H1 (cell line): ENCODE results near the gene KLK6. TPM values are rescaled to one million over a fixed set of nuclear protein-coding genes. Genes with fewer than 3 reads are reported as not detected.

Source experiments
- CTCF ChIA-PET: fragments of 300-600 bp; sonication (Branson Sonifier 250); formaldehyde crosslinking; loops from one replicate; lab custom pipeline; 2021; ENCODE audit not compliant: partially characterized antibody; lab: Charles Lee
- POLR2A ChIA-PET: fragments of 300-600 bp; sonication (Branson Sonifier 250); formaldehyde crosslinking; loops from one replicate; lab custom pipeline; 2021; ENCODE audit warnings: inconsistent platforms; ENCODE audit not compliant: partially characterized antibody; lab: Charles Lee
- DNase-seq, 2 experiments: peaks; one replicate each; pipeline versions ENCODE4 v3.0.0 to v3.0.0-alpha.2; 2010 to 2022; ENCODE audit warnings: low spot score in 2 of 2, low read depth in 1 of 2, mixed read lengths in 1 of 2
- FAIRE-seq: peaks from 2 replicates; lab custom pipeline; 2011; peaks lifted over from hg19 to GRCh38; lab: Jason Lieb, UNC
- H2AFZ ChIP-seq: 2 replicates; pipeline ENCODE4 v1.8.1; 2012; ENCODE audit warnings: low read length, inconsistent platforms
- H2AK5ac ChIP-seq: 2 replicates; pipeline ENCODE4 v1.6.1; 2013; ENCODE audit warnings: low read depth, low read length
- H2BK120ac ChIP-seq: replicated peaks from 2 replicates; pipeline ENCODE3; 2013; ENCODE audit warnings: low read depth, low read length, inconsistent platforms
- H2BK12ac ChIP-seq: 2 replicates; pipeline ENCODE4 v1.6.1; 2013; ENCODE audit warnings: low read depth, low read length
- H2BK15ac ChIP-seq: 2 replicates; pipeline ENCODE4 v1.6.1; 2013; ENCODE audit warnings: low read length
- H2BK20ac ChIP-seq: 2 replicates; pipeline ENCODE4 v1.6.1; 2013; ENCODE audit warnings: low read length
- H2BK5ac ChIP-seq: 2 replicates; pipeline ENCODE4 v1.6.1; 2013; ENCODE audit warnings: low read depth, low read length
- H3K14ac ChIP-seq: 2 replicates; pipeline ENCODE4 v1.6.1; 2013; ENCODE audit warnings: inconsistent platforms; ENCODE audit not compliant: insufficient read length
- H3K18ac ChIP-seq: 2 replicates; pipeline ENCODE4 v1.6.1; 2013; ENCODE audit warnings: low read length; ENCODE audit errors: extremely low read depth
- H3K23ac ChIP-seq: 2 replicates; pipeline ENCODE4 v1.6.1; 2013; ENCODE audit warnings: inconsistent platforms; ENCODE audit not compliant: insufficient read length
- H3K23me2 ChIP-seq: 2 replicates; pipeline ENCODE4 v1.6.1; 2013; ENCODE audit warnings: low read depth, low read length
- H3K27ac ChIP-seq: 2 replicates; pipeline ENCODE4 v1.6.1; 2011; ENCODE audit warnings: low read depth, low read length, inconsistent platforms
- H3K27me3 ChIP-seq, 4 experiments: replicated peaks in 1 of 4; 1 replicate in 1 of 4; 2 replicates in 3 of 4; pipeline versions ENCODE4 v1.6.1 to v1.8.1; 2011 to 2013; ENCODE audit warnings: low read length in 3 of 4, mild to moderate bottlenecking in 3 of 4, inconsistent platforms in 2 of 4, mixed read lengths in 2 of 4, moderate library complexity in 1 of 4; ENCODE audit not compliant: control insufficient read depth in 3 of 4, insufficient read depth in 3 of 4; ENCODE audit errors: extremely low read depth in 1 of 4
- H3K36me3 ChIP-seq, 4 experiments: 2 replicates each; pipeline versions ENCODE4 v1.6.1 to v1.8.1; 2011 to 2013; ENCODE audit warnings: mild to moderate bottlenecking in 4 of 4, low read length in 3 of 4, moderate library complexity in 2 of 4, control low read depth in 1 of 4, inconsistent platforms in 1 of 4; ENCODE audit not compliant: insufficient read depth in 4 of 4, control insufficient read depth in 2 of 4
- H3K4ac ChIP-seq: replicated peaks from 2 replicates; pipeline ENCODE3; 2013; ENCODE audit warnings: low read length, low read depth, mixed read lengths, inconsistent platforms; ENCODE audit not compliant: insufficient read length
- H3K4me1 ChIP-seq, 4 experiments: replicated peaks in 1 of 4; 1 replicate in 1 of 4; 2 replicates in 3 of 4; pipeline versions ENCODE4 v1.6.1 to v1.8.1; 2011 to 2013; ENCODE audit warnings: low read length in 3 of 4, inconsistent platforms in 2 of 4, mixed read lengths in 1 of 4; ENCODE audit not compliant: insufficient read depth in 4 of 4, control insufficient read depth in 3 of 4
- H3K4me2 ChIP-seq, 2 experiments: 2 replicates each; pipeline versions ENCODE4 v1.6.1 to v1.8.1; 2011 to 2013; ENCODE audit warnings: low read depth in 2 of 2, low read length in 2 of 2, control low read depth in 1 of 2, inconsistent platforms in 1 of 2, mild to moderate bottlenecking in 1 of 2; ENCODE audit not compliant: insufficient read depth in 1 of 2
- H3K4me3 ChIP-seq, 4 experiments: fragments of 200-600, 300-600 bp in 1 of 4; sonication (generic), shearing (Covaris generic), sonication (Bioruptor Twin) in 1 of 4; 2 replicates each; pipeline versions ENCODE4 v1.5.1 to v1.8.1; 2011 to 2016; ENCODE audit warnings: low read length in 4 of 4, low read depth in 3 of 4, control low read depth in 2 of 4, inconsistent platforms in 2 of 4, mild to moderate bottlenecking in 2 of 4, mixed read lengths in 1 of 4, moderate library complexity in 1 of 4; ENCODE audit not compliant: insufficient read depth in 2 of 4; ENCODE audit errors: extremely low read depth in 1 of 4
- H3K56ac ChIP-seq: replicated peaks from 2 replicates; pipeline ENCODE3; 2013; ENCODE audit warnings: low read depth, mild to moderate bottlenecking, mixed read lengths, low read length, inconsistent platforms; ENCODE audit not compliant: insufficient read length
- H3K79me1 ChIP-seq: 2 replicates; pipeline ENCODE4 v1.6.1; 2013; ENCODE audit warnings: low read depth, low read length, control low read depth
- H3K79me2 ChIP-seq, 2 experiments: 2 replicates each; pipeline versions ENCODE4 v1.6.1 to v1.8.1; 2012 to 2013; ENCODE audit warnings: low read length in 2 of 2, mild to moderate bottlenecking in 2 of 2, inconsistent platforms in 1 of 2; ENCODE audit not compliant: insufficient read depth in 2 of 2, control insufficient read depth in 1 of 2
- H3K9ac ChIP-seq, 4 experiments: replicated peaks in 1 of 4; 1 replicate in 1 of 4; 2 replicates in 3 of 4; pipeline versions ENCODE4 v1.6.1 to v1.8.1; 2011 to 2013; ENCODE audit warnings: low read depth in 3 of 4, low read length in 3 of 4, control low read depth in 2 of 4, mild to moderate bottlenecking in 2 of 4, moderate library complexity in 2 of 4, inconsistent platforms in 1 of 4; ENCODE audit errors: extremely low read depth in 1 of 4
- H3K9me3 ChIP-seq, 2 experiments: 2 replicates each; pipeline versions ENCODE4 v1.6.1 to v1.8.1; 2012 to 2013; ENCODE audit warnings: mild to moderate bottlenecking in 2 of 2, moderate library complexity in 2 of 2, control low read depth in 1 of 2, inconsistent platforms in 1 of 2, low read depth in 1 of 2, low read length in 1 of 2, mixed read lengths in 1 of 2; ENCODE audit not compliant: insufficient read depth in 2 of 2
- H4K20me1 ChIP-seq, 2 experiments: replicated peaks in 1 of 2; 2 replicates each; pipeline versions ENCODE3 to v1.8.1; 2011 to 2013; ENCODE audit warnings: inconsistent platforms in 2 of 2, low read length in 2 of 2, mild to moderate bottlenecking in 1 of 2; ENCODE audit not compliant: insufficient read depth in 2 of 2, control insufficient read depth in 1 of 2
- H4K5ac ChIP-seq: 2 replicates; pipeline ENCODE4 v1.6.1; 2013; ENCODE audit warnings: low read length, low read depth, mixed read lengths, inconsistent platforms; ENCODE audit not compliant: insufficient read length
- H4K8ac ChIP-seq: 2 replicates; pipeline ENCODE4 v1.8.0; 2013; ENCODE audit warnings: mild to moderate bottlenecking, moderate library complexity, low read length, inconsistent platforms; ENCODE audit not compliant: insufficient read depth; ENCODE audit errors: extremely low read depth
- H4K91ac ChIP-seq: replicated peaks from 2 replicates; pipeline ENCODE3; 2013; ENCODE audit warnings: low read length, mixed read lengths, inconsistent platforms; ENCODE audit not compliant: insufficient read length
- BRCA1 ChIP-seq: IDR thresholded peaks from 2 replicates; pipeline ENCODE4 v1.6.1; 2012; ENCODE audit warnings: low read depth, low read length, improper control_type of control experiment
- CTBP2 ChIP-seq: IDR thresholded peaks from 2 replicates; pipeline ENCODE4 v1.7.0; 2011; ENCODE audit warnings: borderline replicate concordance, mild to moderate bottlenecking, moderate library complexity, mixed read lengths, low read length; ENCODE audit not compliant: insufficient read depth, insufficient read length
- EGR1 ChIP-seq: IDR thresholded peaks from 2 replicates; pipeline ENCODE4 v1.6.1; 2011; ENCODE audit warnings: low read depth, low read length, borderline replicate concordance
- JUND ChIP-seq: IDR thresholded peaks from 2 replicates; pipeline ENCODE4 v1.6.1; 2011; ENCODE audit warnings: mild to moderate bottlenecking, improper control_type of control experiment, low read length
- MAFK ChIP-seq: IDR thresholded peaks from 2 replicates; pipeline ENCODE4 v1.6.1; 2012; ENCODE audit warnings: low read depth, mild to moderate bottlenecking, improper control_type of control experiment, low read length
- POLR2AphosphoS5 ChIP-seq: IDR thresholded peaks from 2 replicates; pipeline ENCODE4 v1.6.1; 2011; ENCODE audit warnings: low read depth, low read length
- RBBP5 ChIP-seq: IDR thresholded peaks from 2 replicates; pipeline ENCODE4 v1.7.1; 2012; ENCODE audit warnings: low read depth, mild to moderate bottlenecking, inconsistent platforms, low read length, moderate library complexity, borderline replicate concordance
- SP1 ChIP-seq: IDR thresholded peaks from 2 replicates; pipeline ENCODE4 v1.6.1; 2011; ENCODE audit warnings: low read depth, low read length
- SRF ChIP-seq: IDR thresholded peaks from 2 replicates; pipeline ENCODE4 v1.6.1; 2011; ENCODE audit warnings: mild to moderate bottlenecking, low read depth, low read length, moderate library complexity
- WGBS, 2 experiments: shearing (Covaris generic) in 1 of 2; methylation state at CpG; one replicate each; pipeline versions ENCODE4 v1.1.6 to v1.1.7; 2013 to 2015; ENCODE audit warnings: low lambda C conversion rate in 2 of 2, mixed read lengths in 2 of 2, inconsistent platforms in 1 of 2, low coverage in 1 of 2, missing lambda C conversion rate in 1 of 2; ENCODE audit not compliant: insufficient replicate concordance in 2 of 2, insufficient coverage in 1 of 2, insufficient read length in 1 of 2; ENCODE audit errors: extremely low coverage in 1 of 2, missing lambda C conversion rate in 1 of 2; 5-methylcytosine and 5-hydroxymethylcytosine counted together
- polyA plus RNA-seq, 7 experiments: library from polyadenylated mRNA; depleted of rRNA in 3 of 7; stranded (reverse) in 5 of 7; unstranded in 2 of 7; fragments of >200 nt in 5 of 7; fragments of 200-250 nt in 2 of 7; gene quantifications; 1 replicate in 5 of 7; 2 replicates in 1 of 7; 4 replicates in 1 of 7; pipeline versions ENCODE4 v1.2.1 to v1.2.3, GENCODE V29; 2011 to 2013; ENCODE audit warnings: missing spikeins in 2 of 7, mixed read lengths in 2 of 7
- total RNA-seq: library from RNA; stranded (reverse); fragmentation: NEBNext Ultra II Directional; extraction: Animal tissue kit (Norgen Biotek cat#: 25700); gene quantifications from 2 replicates; pipeline ENCODE4 v1.2.1, GENCODE V29; 2021
- TF ChIP-seq, protein P1 (sequence below): IDR thresholded peaks from 2 replicates; pipeline ENCODE4 v1.6.1; 2011; ENCODE audit warnings: low read depth, mild to moderate bottlenecking, low read length; ENCODE audit not compliant: insufficient read depth

KLK6 gene
- total and polyA plus RNA-seq, 2 of the 8 experiments (the other 6 are each of a cell fraction or from before 2014, with no cell fraction given) = 0.69 to 3.2 TPM

DNA sequence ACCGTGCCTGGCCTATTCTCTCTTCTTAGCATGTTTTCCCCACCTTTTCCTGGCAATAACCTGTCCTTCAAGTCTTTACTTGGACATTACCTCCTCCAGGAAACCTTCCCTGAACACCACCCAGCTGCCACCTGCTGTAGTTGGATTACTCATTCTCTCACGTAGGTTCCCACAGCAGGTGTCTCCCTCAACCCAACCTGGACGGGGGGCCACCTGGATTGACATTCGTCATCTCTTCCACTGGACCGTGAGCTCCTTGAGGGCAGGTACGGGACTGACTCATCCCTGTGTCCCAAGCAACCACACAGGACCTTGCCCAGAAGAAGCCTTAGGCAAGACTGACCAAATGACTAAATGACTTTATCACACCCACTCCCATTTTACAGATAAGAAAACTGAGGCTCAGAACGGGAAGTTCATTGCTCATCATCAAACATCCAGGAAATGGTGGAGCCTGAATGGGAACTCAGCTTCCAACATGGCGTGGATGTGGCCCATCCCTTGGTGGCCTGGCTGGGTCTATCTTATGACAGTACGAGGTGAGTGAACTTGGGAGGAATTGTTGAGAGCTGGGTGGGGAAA, 3.5 kb upstream of the KLK6 start:
- Histone ChIP-seq H4K91ac (peak overlapping the region; percentile 88), H3K4me2 (no peak overlapping the region), H2AK5ac (0 out of 2 replicates have a peak overlapping the region, but pooled peaks have one; percentile 39), H3K4me3 (no peak overlapping the region), H3K9ac (no peak overlapping the region), H3K79me1 (no peaks in the 10 kb centered on the region), H3K4ac (no peak overlapping the region), H3K79me2 (no peaks in the 10 kb centered on the region), H2AFZ (no peak overlapping the region), H3K56ac (no peak overlapping the region), H3K23ac (no peak overlapping the region), H4K5ac (no peak overlapping the region), H3K23me2 (no peaks in the 10 kb centered on the region; the same call in 1 of the 2 replicates), H3K9me3 (no peaks in the 10 kb centered on the region), H3K18ac (no peak overlapping the region), H2BK5ac (no peak overlapping the region), H2BK15ac (no peak overlapping the region), H2BK120ac (no peak overlapping the region), H4K8ac (no peak overlapping the region), H3K27ac (no peak overlapping the region), H3K14ac (no peak overlapping the region), H3K36me3 (0 out of 8 replicates have a peak, but pooled peaks cover 0 to 3% (median 0%) of the 10 kb centered on the region in 4 experiments), H3K27me3 (no peaks in the 10 kb centered on the region), H2BK20ac (peak overlapping the region; percentile 32; the same call in 1 of the 2 replicates), H4K20me1 (no peaks in the 10 kb centered on the region), H2BK12ac (no peak overlapping the region), H3K4me1 (peaks cover 4 to 27% (median 13%) of the 10 kb centered on the region in 4 experiments; a peak in 6 of 7 replicates)
- CTCF ChIA-PET = interaction anchor here (1.0 to 2.6 kb wide), 7 partner anchors 9 to 123 kb away, joined by 3 to 10 read pairs (median 4); partner anchors contain the start of genes KLK10 and KLK7
- DNase-seq (no peak), FAIRE-seq (no peak)
- 95% methylated on average over 9 of the region's 9 CpGs; no CpG with 5 or more reads in 1 of the 2 experiments for WGBS, 2 experiments
- TF ChIP-seq, protein P1, sequence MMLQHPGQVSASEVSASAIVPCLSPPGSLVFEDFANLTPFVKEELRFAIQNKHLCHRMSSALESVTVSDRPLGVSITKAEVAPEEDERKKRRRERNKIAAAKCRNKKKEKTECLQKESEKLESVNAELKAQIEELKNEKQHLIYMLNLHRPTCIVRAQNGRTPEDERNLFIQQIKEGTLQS = no peak
- TF ChIP-seq RBBP5 (no peak), JUND (no peak), MAFK (no peak), POLR2AphosphoS5 (no peak), BRCA1 (no peak), CTBP2 (no peak), EGR1 (no peak), SP1 (no peak), SRF (no peak)
- POLR2A ChIA-PET = interaction anchor here (1.5 kb wide), 1 partner anchor 45 kb away, joined by 5 read pairs; no protein-coding TSS in a partner anchor
